ENCODE data around the gene ESPNL.

ESPNL gene

GRCh38 chr2:238060096-238060541 is 40.0 kb upstream of the ESPNL start:
- Histone ChIP-seq H3K4me3 (ENCODE audit: severe bottlenecking) (peak overlapping the region; percentile 87), H3K36me3 (ENCODE audit: low read depth) (peaks cover 10% of the 10 kb centered on the region), H3K27ac (ENCODE audit: poor library complexity, severe bottlenecking) (peak overlapping the region; percentile 37), H3K4me1 (ENCODE audit: insufficient read depth, poor library complexity, severe bottlenecking) (peaks cover 5% of the 10 kb centered on the region), H3K27me3 (ENCODE audit: insufficient read depth, poor library complexity, severe bottlenecking) (no peaks in the 10 kb centered on the region), H3K9me3 (ENCODE audit: severe bottlenecking) (no peaks in the 10 kb centered on the region)
- ATAC-seq (ENCODE audit: low read depth): no peak
- no peak for TF ChIP-seq CTCF (IDR thresholded peaks at IDR 0.05; ENCODE audit: poor library complexity, severe bottlenecking)
- no peak for DNase-seq (ENCODE audit: low spot score)

- Histone ChIP-seq H3K27ac (ENCODE audit: poor library complexity, severe bottlenecking) (peak within 1 kb of the TSS; percentile 56), H3K9me3 (ENCODE audit: severe bottlenecking) (no peaks in the 10 kb centered on the region), H3K27me3 (ENCODE audit: insufficient read depth, poor library complexity, severe bottlenecking) (no peaks in the 10 kb centered on the region), H3K4me1 (ENCODE audit: insufficient read depth, poor library complexity, severe bottlenecking) (peaks cover 5% of the 10 kb centered on the region), H3K4me3 (ENCODE audit: severe bottlenecking) (peak within 1 kb of the TSS; percentile 87), H3K36me3 (ENCODE audit: low read depth) (peaks cover 15% of the 10 kb centered on the region)
- ATAC-seq (ENCODE audit: low read depth) (peak; percentile 96), DNase-seq (ENCODE audit: low spot score) (peak; percentile 94)
- no peak for TF ChIP-seq CTCF (IDR thresholded peaks at IDR 0.05; ENCODE audit: poor library complexity, severe bottlenecking)
These were observed 39.4 kb upstream of the ESPNL start, which contains the start of gene SCLY for GRCh38 chr2:238060542-238061314. TSS of gene SCLY (plus strand) at chr2:238061001. CDS start at chr2:238061055, 54 bp downstream.

- no peak for TF ChIP-seq CTCF (IDR thresholded peaks at IDR 0.05; ENCODE audit: poor library complexity, severe bottlenecking)
- Histone ChIP-seq H3K4me1 (ENCODE audit: insufficient read depth, poor library complexity, severe bottlenecking) (peaks cover 5% of the 10 kb centered on the region), H3K27me3 (ENCODE audit: insufficient read depth, poor library complexity, severe bottlenecking) (no peaks in the 10 kb centered on the region), H3K9me3 (ENCODE audit: severe bottlenecking) (no peaks in the 10 kb centered on the region), H3K36me3 (ENCODE audit: low read depth) (peaks cover 23% of the 10 kb centered on the region), H3K4me3 (ENCODE audit: severe bottlenecking) (peak overlapping the region; percentile 87), H3K27ac (ENCODE audit: poor library complexity, severe bottlenecking) (peak overlapping the region; percentile 56)
- ATAC-seq (ENCODE audit: low read depth): peak; percentile 16; the same call in 2 of the 3 replicates
- DNase-seq (ENCODE audit: low spot score): no peak
These were observed 38.6 kb upstream of the ESPNL start for GRCh38 chr2:238061315-238062202.

GRCh38 chr2:238063414-238064189 is 36.5 kb upstream of the ESPNL start:
- no peaks in the 10 kb centered on the region for H3K9me3 ChIP-seq (ENCODE audit: severe bottlenecking)
- ATAC-seq (ENCODE audit: low read depth): no peak
- H3K27ac ChIP-seq (ENCODE audit: poor library complexity, severe bottlenecking): no peak overlapping the region
- no peak for DNase-seq (ENCODE audit: low spot score)
- peaks cover 37% of the 10 kb centered on the region for H3K36me3 ChIP-seq (ENCODE audit: low read depth)
- H3K27me3 ChIP-seq (ENCODE audit: insufficient read depth, poor library complexity, severe bottlenecking): no peaks in the 10 kb centered on the region
- H3K4me3 ChIP-seq (ENCODE audit: severe bottlenecking): no peak overlapping the region
- no peak for TF ChIP-seq CTCF (IDR thresholded peaks at IDR 0.05; ENCODE audit: poor library complexity, severe bottlenecking)
- H3K4me1 ChIP-seq (ENCODE audit: insufficient read depth, poor library complexity, severe bottlenecking): peaks cover 5% of the 10 kb centered on the region
